MCF 10A (cell line): ENCODE measurements around the gene ATG9B. TPM values are rescaled to one million over a fixed set of nuclear protein-coding genes. Genes with fewer than 3 reads are reported as not detected.

Experiments used
- BruUV-seq: library from RNA; stranded (reverse); fragments of 400-500 nt; replicated peaks from 2 replicates; lab custom pipeline; 2021; lab: Mats Ljungman, UMichigan
- CTCF ChIA-PET: fragments of 300-600 bp; sonication (Branson Sonifier 250); formaldehyde crosslinking; extraction: SDS; loops from one replicate; lab custom pipeline; 2021; ENCODE audit warnings: antibody characterized with exemption, inconsistent platforms; lab: Yijun Ruan, JAX
- POLR2A ChIA-PET: fragments of 300-600, 350-650 bp; sonication (Branson Sonifier 250); formaldehyde crosslinking; extraction: SDS; loops from one replicate; lab custom pipeline; 2020; ENCODE audit warnings: antibody characterized with exemption, inconsistent platforms; lab: Yijun Ruan, JAX
- DNase-seq: peaks from one replicate; pipeline ENCODE4 v3.0.0-alpha.2; 2018; ENCODE audit not compliant: unreplicated experiment
- H3K27ac Mint-ChIP-seq: one replicate; pipeline ENCODE4 v1.8.0; 2022; ENCODE audit warnings: mild to moderate bottlenecking, low read depth, mixed read lengths; ENCODE audit not compliant: unreplicated experiment
- H3K27me3 Mint-ChIP-seq: one replicate; pipeline ENCODE4 v1.8.0; 2022; ENCODE audit warnings: mixed read lengths; ENCODE audit not compliant: insufficient read depth, unreplicated experiment
- H3K36me3 Mint-ChIP-seq: one replicate; pipeline ENCODE4 v1.8.0; 2022; ENCODE audit warnings: mild to moderate bottlenecking, moderate library complexity, mixed read lengths; ENCODE audit not compliant: insufficient read depth, unreplicated experiment
- H3K4me1 Mint-ChIP-seq: one replicate; pipeline ENCODE4 v1.8.0; 2022; ENCODE audit warnings: mixed read lengths; ENCODE audit not compliant: insufficient read depth, unreplicated experiment
- H3K4me3 Mint-ChIP-seq: one replicate; pipeline ENCODE4 v1.8.0; 2022; ENCODE audit warnings: mild to moderate bottlenecking, moderate library complexity, mixed read lengths; ENCODE audit not compliant: unreplicated experiment
- H3K9me3 Mint-ChIP-seq: one replicate; pipeline ENCODE4 v1.8.0; 2022; ENCODE audit warnings: mixed read lengths; ENCODE audit not compliant: unreplicated experiment
- CTCF ChIP-seq: fragments of 200-600 bp; IDR thresholded peaks from one replicate; pipeline ENCODE4 v1.8.0; 2022; ENCODE audit warnings: antibody characterized with exemption, mild to moderate bottlenecking; ENCODE audit not compliant: unreplicated experiment
- intact Hi-C: fragments of 100-400 bp; cut with micrococcal nuclease; formaldehyde crosslinking; loops from 2 replicates; pipeline ENCODE4 v1.14.1; 2022
- total RNA-seq: library from RNA; stranded (reverse); gene quantifications from 2 replicates; pipeline ENCODE4 v1.2.3, GENCODE V29; 2022

The ATG9B gene
- total RNA-seq, 1 experiment from 2014 or later = 0.12 TPM

GRCh38 chr7:150971242-150972022 is 52.9 kb downstream of the ATG9B start:
- no TSS peak for BruUV-seq
- Mint-ChIP-seq H3K9me3 (no peaks in the 10 kb centered on the region), H3K36me3 (no peaks in the 10 kb centered on the region), H3K4me3 (no peak overlapping the region), H3K4me1 (no peaks in the 10 kb centered on the region), H3K27me3 (peaks cover 22% of the 10 kb centered on the region), H3K27ac (no peak overlapping the region)
- POLR2A ChIA-PET = no interaction called here
- intact Hi-C loops = no loop called here
- CTCF ChIA-PET = interaction anchor here (0.6 to 2.5 kb wide), 7 partner anchors 9 to 202 kb away, joined by 3 to 12 read pairs (median 3); no protein-coding TSS in a partner anchor
- no peak for DNase-seq
- TF ChIP-seq CTCF = no peak

GRCh38 chr7:150970424-150970823 is 53.9 kb downstream of the ATG9B start:
- H3K9me3 Mint-ChIP-seq = no peaks in the 10 kb centered on the region
- H3K36me3 Mint-ChIP-seq = no peaks in the 10 kb centered on the region
- H3K27ac Mint-ChIP-seq = no peak overlapping the region
- intact Hi-C loops = no loop called here
- CTCF ChIA-PET = interaction anchor here (1.2 to 2.5 kb wide), 3 partner anchors 17 to 140 kb away, joined by 3 to 12 read pairs (median 6); no protein-coding TSS in a partner anchor
- BruUV-seq = no TSS peak
- DNase-seq = no peak
- TF ChIP-seq CTCF = no peak
- POLR2A ChIA-PET = no interaction called here
- H3K27me3 Mint-ChIP-seq = peaks cover 22% of the 10 kb centered on the region
- no peaks in the 10 kb centered on the region for H3K4me1 Mint-ChIP-seq
- no peak overlapping the region for H3K4me3 Mint-ChIP-seq

GRCh38 chr7:150969475-150969874 is 54.8 kb downstream of the ATG9B start:
- H3K4me1 Mint-ChIP-seq = no peaks in the 10 kb centered on the region
- DNase-seq = no peak
- CTCF ChIA-PET = interaction anchor here (0.6 to 2.5 kb wide), 3 partner anchors 16 to 141 kb away, joined by 5 to 12 read pairs (median 6); no protein-coding TSS in a partner anchor
- peaks cover 32% of the 10 kb centered on the region for H3K27me3 Mint-ChIP-seq
- H3K36me3 Mint-ChIP-seq = no peaks in the 10 kb centered on the region
- POLR2A ChIA-PET = no interaction called here
- no peak overlapping the region for H3K4me3 Mint-ChIP-seq
- H3K27ac Mint-ChIP-seq = no peak overlapping the region
- BruUV-seq = no TSS peak
- intact Hi-C loops = loop anchor here (5.0 kb wide), 2 partner anchors 48 to 143 kb away; no protein-coding TSS in a partner anchor
- no peaks in the 10 kb centered on the region for H3K9me3 Mint-ChIP-seq
- TF ChIP-seq CTCF = no peak

- ChIA-PET POLR2A (no interaction called here), CTCF (interaction anchor here (0.6 to 1.2 kb wide), 3 partner anchors 16 to 581 kb away, joined by 3 to 6 read pairs (median 5); no protein-coding TSS in a partner anchor)
- Mint-ChIP-seq H3K4me3 (no peak overlapping the region), H3K36me3 (no peaks in the 10 kb centered on the region), H3K27me3 (peaks cover 33% of the 10 kb centered on the region), H3K4me1 (no peaks in the 10 kb centered on the region), H3K27ac (no peak overlapping the region), H3K9me3 (no peaks in the 10 kb centered on the region)
- no peak for TF ChIP-seq CTCF
- BruUV-seq = no TSS peak
- no peak for DNase-seq
- intact Hi-C loops = loop anchor here (5.0 kb wide), 2 partner anchors 48 to 143 kb away; no protein-coding TSS in a partner anchor
These were observed 55.4 kb downstream of the ATG9B start for GRCh38 chr7:150968734-150969372.
